G401.6 (cell line): ENCODE results near the gene HCN2.
"Not testable (repeated sequence)": the region's sequence is repeated elsewhere in the genome, so short reads cannot be mapped to it uniquely, and the experiment has no call there.

Experiments used
- FAIRE-seq: peaks from 2 replicates; lab custom pipeline; 2012; peaks lifted over from hg19 to GRCh38; lab: Jason Lieb, UNC

The HCN2 gene

DNA sequence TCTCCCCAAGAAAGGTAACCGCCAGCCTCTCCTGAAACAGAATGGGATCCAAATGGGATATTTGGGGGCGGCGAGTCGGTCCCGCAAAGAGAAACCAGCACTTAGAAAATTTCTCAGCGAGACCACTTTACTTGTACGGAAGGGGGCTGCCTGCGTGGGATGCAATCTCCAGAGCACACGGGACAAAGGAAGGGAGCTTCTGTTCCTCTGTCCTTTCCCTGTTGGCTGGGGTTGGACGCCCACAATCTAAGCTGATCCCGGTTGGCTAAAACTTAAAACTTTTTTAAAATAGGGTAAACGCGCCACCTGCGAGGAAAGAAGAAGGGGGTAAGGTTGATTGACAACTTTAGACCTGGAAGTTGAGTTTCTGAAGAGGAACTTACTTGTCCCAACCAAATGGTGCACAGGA, 18.1 kb upstream of the HCN2 start:
- peak; percentile 92 for FAIRE-seq

DNA sequence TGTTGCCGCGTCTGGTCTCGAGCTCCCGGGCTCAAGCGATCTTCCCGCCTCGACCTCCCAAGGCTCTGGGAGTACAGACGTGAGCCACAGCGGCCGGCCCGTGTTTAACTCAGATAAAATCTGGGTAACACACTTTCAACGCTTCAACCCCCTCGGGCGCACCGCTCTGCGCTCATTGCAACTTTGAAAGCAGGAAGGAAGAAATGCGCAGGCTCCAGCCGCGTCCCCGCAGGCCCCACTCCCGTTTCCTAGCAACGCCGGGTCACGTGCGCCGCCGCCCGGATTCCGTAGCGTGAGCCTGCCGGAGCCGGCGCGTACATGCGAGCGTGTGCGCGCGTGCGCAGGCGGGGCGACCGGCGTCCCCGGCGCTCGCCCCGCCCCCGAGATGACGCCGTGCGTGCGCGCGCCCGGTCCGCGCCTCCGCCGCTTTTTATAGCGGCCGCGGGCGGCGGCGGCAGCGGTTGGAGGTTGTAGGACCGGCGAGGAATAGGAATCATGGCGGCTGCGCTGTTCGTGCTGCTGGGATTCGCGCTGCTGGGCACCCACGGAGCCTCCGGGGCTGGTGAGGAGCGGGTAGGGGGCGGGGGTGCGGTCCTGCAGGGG, 17.4 kb upstream of the HCN2 start, which contains the start of gene BSG:
TSS of gene BSG (plus strand) at position 457 of the 603 bp plus-strand sequence. CDS start at position 496, 39 bp downstream.
- no peak for FAIRE-seq

DNA sequence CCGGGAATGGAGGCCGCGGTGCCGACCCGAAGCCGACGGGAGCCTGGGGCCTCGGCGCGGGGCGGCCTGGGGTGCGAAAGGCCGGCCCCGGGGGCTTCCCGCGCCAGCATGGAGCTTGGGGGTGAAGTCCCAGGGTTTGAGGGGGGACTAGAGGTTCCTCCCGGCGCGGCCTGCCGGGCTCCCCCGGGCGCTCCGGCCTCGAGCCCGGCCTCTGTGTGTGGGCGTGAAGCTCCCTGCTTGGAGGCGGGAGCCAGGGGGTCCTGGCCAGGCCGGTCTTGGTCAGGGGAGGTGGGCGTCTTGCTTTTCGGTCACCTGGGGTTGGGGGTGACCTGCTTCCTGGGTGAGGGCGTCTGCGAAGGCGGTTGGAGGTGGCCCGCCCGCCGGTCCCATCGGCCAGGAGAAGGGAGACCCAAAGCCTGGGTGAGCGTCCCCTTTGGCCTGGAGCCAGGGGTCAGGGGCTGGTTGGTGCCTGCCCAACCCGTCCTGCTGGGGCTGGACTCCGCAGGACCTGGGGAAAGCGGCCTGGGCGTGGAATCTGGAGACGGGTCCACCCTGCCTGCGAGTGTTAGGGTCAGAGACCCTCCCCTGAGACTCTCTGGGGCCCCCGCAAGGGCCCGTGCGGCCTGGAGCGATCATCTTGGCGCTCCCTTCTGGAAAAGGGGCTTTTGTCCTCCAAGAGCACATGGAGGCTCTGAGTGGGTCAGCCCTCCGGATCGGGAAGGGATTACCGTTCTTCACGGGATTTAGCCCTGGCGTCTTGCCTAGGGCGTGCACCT, 16.8 kb upstream of the HCN2 start:
- FAIRE-seq: no peak

DNA sequence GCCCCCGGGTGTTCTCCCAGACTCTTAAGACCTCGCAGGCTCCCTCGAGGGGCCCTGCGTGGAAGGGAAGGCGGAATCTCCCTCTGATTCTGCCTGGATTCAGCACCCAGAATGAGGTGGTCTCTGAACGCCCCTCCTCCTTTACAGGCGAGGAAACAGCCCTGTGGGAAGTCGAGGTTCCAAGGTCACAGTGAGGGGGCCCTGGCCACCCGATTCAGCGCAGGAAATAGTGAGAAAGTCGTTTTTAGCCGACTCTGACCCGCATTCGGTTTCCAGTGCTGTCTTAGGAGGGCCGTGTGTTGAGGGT, 16.2 kb upstream of the HCN2 start:
- no peak for FAIRE-seq

DNA sequence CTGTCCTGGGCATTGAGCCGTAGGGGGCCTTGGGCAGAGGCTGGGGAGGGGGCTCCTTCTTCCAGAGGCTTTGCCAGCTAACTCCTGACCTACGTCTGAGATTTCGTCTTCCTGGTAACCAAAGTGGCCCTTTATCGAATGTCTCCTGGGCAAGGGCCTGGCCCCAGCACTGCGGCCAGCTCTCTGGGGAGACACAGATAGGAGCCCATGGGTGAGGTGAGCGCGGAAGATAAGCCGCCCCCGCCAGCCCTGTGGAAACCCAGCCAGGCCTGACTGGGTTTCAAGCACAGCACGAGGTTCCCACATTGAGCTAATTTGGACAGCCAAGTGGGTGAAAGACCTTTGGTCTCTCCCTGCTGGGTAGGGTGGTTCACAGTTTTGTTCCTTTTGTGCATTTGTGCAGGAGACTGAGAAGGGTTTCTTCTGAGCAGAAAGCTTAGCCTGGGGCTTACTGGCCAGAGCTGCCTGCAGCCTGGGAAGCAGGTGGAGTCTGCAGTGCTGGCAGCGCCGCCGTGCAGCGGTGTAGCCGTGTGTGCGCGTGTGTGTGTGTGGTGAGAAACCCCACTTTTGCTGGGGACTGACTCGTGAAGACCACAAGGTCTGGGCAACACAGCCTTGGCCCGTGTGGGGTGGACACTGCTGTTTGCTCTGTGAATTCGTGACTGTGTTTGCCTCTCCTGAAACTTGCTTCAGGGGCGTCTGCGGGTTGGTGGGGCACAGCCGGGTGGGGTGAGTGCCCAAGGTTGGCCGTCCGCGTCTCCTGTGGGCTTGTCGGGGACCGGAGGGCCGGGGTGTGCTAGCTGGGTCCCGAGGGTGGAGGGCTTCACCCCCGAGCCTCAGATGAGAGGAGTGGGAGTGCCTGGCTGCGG, 14.8 kb upstream of the HCN2 start:
- FAIRE-seq: no peak

DNA sequence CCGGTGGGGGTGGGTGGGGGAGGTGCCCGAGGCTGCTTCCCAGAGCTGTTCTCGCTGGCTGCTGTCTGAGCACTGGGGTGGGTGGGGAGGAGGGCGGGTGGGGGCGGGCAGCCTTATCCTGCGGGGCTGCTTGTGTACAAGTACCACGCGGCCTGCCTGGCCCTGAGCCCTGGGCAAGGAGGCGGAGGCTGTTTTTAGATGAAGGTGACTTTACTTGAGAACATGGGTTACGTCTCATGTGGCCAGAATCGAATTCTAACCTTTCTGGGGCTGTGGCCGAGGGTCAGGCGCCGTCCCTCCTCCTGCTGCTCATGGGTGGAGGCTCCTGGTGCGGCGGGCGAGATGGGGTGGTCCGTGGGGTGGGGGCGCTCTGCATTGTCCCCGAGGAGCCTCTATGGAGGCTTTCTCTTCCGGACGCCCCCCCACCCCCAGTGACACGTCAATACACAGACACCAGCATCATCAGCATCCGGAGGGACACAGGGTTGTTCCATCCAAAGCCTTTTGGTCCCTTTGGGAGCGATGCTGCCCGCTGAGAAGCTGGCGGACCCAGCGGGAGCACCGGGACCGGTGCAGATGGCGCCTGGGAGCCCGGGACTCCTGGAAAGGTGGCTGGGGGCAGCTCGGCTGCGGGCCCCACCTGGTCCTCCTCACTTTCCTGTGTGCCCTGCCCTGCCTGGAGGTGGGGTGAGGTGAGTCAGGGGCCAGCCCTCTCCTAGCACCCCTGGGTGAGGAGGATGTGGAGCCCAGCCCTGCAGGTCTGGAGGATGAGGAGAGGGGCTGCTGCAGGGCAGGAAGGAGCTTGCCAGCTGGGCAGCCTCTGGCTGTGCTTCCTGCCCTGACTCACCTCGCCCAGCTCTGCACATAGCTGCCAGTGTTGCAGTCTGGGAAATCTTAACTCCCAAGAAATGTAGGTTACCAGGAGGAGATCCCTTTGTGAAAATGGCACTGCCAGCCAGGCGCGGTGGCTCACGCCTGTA, 13.9 kb upstream of the HCN2 start:
- FAIRE-seq: no peak

DNA sequence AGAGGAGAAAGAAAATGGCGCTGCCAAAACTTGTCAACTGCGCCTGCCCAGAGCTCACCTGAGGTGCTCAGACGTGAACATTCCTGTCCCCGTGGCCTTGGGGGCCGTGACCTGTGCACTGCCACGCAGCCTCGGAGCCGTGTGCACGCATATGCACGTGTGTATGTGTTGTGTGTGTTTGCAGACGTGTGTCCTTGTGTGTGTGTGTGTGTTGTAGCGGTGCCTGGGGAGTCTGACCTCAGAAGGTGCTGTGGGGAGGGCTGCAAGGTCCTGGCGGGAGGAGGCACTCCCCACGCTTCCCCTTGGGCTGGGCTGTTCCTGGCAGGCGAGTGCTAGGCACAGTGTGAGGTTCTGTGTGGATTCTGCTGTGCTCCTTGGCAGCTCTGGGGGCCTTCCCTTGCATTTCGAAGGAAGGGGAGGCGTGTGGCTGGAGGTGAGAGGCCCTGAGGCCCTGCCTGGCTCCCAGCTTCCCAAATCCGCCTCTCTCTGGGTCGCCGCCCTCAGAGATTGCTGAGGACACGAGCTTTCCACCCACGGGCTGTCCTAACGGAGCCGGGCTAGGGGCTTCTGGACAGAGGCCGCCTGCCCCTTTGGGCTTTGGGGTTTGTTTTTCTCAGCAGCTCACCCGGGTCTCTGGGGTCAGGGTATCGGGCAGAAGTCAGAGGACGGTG, 12.8 kb upstream of the HCN2 start:
- no peak for FAIRE-seq

DNA sequence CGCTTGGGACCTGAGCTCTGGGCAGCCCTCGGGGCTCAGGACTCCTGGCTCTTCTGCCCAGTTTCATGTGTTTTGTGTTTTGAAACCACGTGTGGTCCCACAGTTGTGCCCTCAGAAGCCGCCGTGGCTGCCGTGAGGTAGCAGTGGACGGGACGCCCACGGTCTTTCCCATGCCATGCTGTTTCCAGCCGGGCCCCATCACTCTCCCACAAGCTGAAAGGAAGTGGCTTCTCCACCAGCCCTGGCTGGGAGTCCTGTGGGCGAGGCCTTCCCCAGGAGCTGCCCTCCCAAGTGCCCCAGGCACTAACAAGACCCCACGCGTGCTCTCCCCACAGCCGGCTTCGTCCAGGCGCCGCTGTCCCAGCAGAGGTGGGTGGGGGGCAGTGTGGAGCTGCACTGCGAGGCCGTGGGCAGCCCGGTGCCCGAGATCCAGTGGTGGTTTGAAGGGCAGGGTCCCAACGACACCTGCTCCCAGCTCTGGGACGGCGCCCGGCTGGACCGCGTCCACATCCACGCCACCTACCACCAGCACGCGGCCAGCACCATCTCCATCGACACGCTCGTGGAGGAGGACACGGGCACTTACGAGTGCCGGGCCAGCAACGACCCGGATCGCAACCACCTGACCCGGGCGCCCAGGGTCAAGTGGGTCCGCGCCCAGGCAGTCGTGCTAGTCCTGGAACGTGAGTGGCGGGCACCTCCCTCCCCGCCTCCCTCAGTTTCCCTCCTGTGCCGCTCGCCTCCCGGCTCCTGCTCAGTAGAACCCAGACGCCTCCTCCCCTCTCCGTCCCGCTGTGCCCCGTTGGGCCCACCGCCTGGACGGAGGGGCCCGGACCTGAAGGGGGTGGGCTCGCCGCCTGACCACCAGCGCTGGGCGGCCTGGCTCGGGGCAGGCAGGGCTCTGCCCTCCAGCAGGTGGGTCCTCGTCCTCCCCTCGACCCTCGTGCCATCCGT, 12.0 kb upstream of the HCN2 start:
- no peak for FAIRE-seq

DNA sequence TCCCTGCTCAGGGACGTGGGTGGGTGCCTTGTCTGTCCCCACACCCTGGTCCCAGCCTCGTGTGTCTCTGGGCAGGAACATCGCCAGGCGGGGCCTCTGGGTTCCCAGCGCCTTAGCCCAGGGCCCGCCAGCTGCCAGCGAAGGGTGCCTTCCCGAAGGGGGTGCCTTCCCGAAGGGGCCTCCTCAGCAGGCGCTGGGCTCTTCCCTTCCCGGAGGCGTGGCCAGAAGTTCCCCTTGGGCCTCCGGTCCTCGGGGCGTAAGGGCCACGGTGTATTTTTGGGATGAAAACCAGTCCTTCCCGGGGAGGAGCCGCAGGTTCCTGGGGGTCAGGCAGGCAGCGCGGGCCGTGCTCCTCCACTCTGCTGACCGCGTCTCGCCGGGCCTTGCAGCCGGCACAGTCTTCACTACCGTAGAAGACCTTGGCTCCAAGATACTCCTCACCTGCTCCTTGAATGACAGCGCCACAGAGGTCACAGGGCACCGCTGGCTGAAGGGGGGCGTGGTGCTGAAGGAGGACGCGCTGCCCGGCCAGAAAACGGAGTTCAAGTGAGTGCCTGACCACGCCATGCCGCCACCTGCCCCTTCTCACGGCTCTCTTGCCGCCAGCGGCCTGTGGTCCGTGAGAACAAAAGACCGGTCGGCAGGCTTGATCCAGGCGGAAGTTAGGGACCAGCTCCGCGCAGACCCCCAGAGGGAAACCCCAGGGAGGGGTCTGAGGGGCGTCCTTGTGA, 10.4 kb upstream of the HCN2 start:
- no peak for FAIRE-seq

DNA sequence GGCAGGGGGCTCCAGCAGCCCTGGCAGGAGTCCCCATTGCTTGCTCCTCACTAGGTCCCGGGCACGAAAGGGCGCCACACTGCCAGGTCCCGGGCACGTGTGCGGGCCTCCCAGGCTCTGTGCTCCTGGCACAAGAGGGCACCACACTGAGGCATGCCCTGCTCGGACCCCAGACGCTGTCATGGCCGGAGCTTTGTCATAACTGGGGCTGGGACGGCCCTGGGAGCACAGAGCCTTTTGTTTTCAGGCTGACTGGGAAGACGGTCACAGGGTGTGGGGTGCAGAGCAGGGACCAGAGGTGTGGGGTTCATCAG, 9.9 kb upstream of the HCN2 start:
- no peak for FAIRE-seq

DNA sequence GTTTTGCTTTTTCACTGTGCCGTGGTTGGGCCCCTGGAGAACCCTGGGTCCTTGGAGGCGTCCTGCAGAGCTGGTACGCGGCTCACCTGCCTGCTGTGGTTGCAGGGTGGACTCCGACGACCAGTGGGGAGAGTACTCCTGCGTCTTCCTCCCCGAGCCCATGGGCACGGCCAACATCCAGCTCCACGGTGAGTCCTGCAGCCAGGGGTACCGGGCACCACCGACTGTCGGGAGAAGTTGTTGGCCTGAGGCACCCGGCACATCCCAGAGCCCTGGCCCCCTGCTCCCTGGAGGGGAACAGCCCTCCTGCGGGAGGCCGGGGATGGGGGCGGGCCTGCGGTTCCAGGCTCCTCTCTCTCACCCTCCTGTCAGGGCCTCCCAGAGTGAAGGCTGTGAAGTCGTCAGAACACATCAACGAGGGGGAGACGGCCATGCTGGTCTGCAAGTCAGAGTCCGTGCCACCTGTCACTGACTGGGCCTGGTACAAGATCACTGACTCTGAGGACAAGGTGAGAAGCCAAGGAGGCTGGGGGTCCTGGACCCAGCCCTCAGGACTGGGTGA, 9.3 kb upstream of the HCN2 start:
- FAIRE-seq: no peak

DNA sequence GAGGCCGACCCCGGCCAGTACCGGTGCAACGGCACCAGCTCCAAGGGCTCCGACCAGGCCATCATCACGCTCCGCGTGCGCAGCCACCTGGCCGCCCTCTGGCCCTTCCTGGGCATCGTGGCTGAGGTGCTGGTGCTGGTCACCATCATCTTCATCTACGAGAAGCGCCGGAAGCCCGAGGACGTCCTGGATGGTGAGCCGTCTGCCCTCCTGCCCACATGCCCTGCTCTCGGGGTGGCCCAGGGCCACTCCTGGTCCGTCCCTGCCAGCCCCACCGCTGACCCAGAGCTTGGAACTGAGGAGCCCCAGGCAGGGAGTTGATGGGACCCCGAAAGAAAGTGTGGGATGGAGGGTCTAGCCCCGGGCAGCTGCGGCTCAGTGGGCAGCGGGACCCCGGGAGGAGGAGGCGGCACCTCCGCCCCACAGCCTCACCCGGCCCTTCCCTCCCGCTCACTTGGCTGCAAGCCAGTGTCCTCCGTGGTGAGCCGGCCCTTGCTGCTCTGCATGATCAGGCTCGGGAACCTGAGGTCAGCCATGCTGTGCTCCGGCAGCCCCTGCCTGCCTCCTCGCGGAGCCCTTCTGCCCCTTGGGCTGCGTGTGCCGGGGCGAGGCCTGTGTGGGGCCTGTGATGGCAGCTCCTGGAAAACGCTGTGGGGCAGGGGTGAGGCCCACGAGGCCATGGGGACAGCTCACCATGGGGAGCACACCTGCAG, 8.1 kb upstream of the HCN2 start:
- no peak for FAIRE-seq

DNA sequence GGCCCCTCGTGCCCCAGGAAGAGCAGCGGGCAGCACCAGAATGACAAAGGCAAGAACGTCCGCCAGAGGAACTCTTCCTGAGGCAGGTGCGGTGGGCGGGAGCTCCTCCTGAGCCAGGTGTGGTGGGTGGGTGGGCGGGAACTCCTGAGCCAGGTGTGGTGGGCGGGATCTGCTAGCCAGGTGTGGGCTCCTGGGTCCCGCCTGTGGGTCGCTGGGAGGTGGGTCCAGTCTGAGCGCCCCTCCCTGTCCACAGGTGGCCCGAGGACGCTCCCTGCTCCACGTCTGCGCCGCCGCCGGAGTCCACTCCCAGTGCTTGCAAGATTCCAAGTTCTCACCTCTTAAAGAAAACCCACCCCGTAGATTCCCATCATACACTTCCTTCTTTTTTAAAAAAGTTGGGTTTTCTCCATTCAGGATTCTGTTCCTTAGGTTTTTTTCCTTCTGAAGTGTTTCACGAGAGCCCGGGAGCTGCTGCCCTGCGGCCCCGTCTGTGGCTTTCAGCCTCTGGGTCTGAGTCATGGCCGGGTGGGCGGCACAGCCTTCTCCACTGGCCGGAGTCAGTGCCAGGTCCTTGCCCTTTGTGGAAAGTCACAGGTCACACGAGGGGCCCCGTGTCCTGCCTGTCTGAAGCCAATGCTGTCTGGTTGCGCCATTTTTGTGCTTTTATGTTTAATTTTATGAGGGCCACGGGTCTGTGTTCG, 7.0 kb upstream of the HCN2 start:
- FAIRE-seq: no peak

DNA sequence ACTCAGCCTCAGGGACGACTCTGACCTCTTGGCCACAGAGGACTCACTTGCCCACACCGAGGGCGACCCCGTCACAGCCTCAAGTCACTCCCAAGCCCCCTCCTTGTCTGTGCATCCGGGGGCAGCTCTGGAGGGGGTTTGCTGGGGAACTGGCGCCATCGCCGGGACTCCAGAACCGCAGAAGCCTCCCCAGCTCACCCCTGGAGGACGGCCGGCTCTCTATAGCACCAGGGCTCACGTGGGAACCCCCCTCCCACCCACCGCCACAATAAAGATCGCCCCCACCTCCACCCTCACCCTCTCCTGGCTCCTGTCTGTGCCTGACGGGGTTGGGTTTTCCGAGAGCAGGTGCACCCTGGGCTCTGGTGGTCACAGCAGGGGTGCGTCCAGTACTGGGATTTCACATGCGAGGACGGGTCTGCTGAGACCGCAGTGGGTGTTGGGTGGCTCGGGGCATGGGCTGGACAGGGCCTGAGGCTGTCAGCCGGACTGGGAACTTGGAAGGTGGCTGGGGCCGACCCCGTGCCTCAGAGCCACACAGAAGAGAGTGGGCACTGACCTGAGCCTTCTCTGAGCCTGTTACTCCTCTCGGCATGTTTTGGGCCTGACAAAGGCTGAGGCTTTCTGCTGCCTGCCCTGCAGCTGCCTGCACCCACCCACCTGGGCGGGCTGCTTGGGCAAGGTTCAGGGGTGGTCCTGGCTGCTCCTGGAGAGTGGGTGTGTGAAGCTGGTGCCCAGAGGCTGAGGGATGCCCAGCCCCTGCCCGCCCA, 6.3 kb upstream of the HCN2 start:
- FAIRE-seq: no peak

DNA sequence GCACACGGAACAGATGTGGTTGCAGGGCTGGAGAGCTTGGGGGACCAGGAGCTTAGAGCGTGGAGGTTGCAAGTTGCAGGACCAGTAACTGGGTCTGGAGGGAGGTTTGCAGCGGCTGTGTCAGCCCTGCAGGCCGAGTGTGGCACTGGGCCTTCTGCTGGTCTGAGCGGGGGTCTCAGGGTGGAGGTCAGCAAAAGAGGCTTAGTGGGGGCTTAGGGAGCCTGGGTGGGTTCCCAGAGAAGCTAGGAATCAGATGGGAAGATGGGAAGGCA, 5.8 kb upstream of the HCN2 start:
- FAIRE-seq: no peak

DNA sequence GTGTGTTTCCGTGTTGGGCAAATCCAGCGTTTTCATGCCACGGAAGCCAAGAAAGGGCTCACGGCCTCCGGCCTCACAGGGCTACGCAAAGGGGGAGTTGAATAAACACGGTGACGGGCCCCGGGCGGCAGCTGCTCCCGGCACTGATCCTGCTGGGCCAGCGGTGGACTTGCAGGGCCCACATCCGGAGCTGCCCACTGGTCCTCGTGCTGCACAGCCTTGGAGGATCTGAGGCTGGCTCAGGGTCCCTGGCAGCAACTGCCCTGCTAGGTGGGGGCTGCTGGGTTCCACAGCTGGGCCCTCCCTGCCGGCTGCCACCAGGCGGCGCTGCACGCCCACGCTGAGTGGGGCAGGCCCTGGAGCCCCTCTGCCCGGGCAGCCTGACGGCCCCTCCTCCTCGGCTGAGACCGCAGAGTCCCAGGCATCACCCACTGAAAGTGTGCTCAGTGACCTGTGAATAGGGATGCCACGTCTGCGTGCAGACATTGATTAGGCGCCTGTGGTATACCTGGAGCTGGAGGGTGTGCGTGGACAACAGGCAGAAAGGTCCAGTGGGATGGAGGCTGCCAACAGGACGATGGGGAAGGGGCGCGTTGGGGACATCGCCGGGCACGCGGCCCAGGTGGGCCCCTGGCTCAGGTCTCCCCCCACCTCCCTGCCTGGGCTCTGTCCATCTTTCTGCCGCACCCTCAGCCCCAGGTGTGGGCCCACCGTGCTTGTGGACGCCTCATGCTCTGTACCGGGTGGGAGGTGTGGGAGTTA, 5.3 kb upstream of the HCN2 start:
- FAIRE-seq: no peak

DNA sequence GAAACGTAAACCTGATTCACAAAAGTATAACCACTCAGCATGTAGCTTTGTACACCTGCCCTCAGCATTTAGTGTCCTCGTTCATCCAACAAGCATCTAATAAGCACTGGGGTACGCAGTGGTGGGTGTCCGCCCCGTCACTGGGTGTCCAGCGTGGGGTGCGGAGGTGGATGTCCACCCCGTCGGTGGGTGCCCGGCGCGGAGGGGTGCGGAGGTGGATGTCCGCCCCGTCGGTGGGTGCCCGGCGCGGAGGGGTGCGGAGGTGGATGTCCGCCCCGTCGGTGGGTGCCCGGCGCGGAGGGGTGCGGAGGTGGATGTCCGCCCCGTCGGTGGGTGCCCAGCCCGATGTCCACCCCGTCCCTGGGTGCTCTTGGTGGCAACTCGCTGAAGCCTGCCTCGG, 4.5 kb upstream of the HCN2 start:
- not testable (repeated sequence) for FAIRE-seq
